ENCODE data around the gene PACRG.

PACRG gene

DNA sequence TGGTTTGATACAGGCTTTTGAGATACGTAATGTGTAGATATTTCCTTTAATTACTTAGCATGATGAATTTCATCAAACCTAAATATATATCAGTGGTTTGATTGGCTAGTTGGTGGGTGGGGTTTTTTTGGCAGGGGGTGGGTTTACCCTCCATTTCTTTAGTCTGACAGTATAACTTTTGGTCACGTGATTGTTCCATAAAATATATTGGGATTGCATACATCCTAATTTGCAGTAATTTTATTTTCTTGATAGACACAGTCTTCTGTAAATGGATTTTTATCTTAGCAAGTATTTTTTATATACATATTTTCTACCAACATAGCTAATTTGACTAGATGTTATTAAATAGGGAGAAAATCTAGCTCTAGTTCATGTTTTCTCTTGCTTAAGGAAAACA lies 509.3 kb downstream of the PACRG start:
- H3K4me3 ChIP-seq (ENCODE audit: low read depth, low read length): no peak overlapping the region
- DNase-seq (ENCODE audit: low read depth): no peak
- TF ChIP-seq, protein P1, sequence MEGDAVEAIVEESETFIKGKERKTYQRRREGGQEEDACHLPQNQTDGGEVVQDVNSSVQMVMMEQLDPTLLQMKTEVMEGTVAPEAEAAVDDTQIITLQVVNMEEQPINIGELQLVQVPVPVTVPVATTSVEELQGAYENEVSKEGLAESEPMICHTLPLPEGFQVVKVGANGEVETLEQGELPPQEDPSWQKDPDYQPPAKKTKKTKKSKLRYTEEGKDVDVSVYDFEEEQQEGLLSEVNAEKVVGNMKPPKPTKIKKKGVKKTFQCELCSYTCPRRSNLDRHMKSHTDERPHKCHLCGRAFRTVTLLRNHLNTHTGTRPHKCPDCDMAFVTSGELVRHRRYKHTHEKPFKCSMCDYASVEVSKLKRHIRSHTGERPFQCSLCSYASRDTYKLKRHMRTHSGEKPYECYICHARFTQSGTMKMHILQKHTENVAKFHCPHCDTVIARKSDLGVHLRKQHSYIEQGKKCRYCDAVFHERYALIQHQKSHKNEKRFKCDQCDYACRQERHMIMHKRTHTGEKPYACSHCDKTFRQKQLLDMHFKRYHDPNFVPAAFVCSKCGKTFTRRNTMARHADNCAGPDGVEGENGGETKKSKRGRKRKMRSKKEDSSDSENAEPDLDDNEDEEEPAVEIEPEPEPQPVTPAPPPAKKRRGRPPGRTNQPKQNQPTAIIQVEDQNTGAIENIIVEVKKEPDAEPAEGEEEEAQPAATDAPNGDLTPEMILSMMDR (IDR thresholded peaks at IDR 0.05; ENCODE audit: low read depth, low read length): no peak
- TF ChIP-seq MYC (IDR thresholded peaks at IDR 0.05; ENCODE audit: low read depth, low read length) (no peak), MAX (IDR thresholded peaks at IDR 0.05; ENCODE audit: low read depth, low read length) (no peak), POLR2A (IDR thresholded peaks at IDR 0.05; ENCODE audit: extremely low read depth, insufficient read length) (no peak)

DNA sequence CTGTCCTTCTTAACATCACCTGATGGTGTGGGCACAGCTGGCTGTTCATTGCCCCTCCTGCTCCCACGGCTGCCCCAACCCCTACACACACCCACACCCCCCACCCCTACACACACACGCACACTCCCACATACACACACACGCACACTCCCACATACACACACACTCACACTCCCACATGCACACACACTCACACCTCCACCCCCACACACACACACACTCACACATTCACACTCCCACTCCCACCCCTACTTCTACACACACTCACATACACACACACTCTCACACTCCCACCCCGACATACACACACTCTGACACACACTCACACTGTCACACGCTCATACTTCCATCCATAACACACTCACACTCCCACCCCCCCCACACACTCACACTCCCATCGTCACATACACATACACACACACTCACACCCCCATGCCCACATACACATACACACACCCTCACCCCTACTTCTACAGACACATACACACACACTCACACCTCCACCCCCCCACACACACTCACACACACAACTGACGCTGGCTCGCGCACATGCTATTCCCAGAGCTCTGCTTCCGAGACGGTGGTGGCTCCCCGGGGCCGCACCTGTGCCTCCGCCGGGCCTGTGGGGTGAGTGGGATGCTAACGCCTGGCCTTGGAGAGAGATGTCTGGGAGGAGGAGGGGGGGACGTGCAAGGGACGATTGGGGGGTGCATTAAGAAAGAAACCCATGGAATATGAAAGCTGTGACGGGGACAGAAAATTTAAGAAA lies 512.0 kb downstream of the PACRG start:
- TF ChIP-seq, protein P1 (IDR thresholded peaks at IDR 0.05; ENCODE audit: low read depth, low read length): no peak
- H3K4me3 ChIP-seq (ENCODE audit: low read depth, low read length): no peak overlapping the region
- DNase-seq (ENCODE audit: low read depth): no peak

GRCh38 chr6:163240556-163240955 lies 512.8 kb downstream of the PACRG start:
- H3K4me3 ChIP-seq (ENCODE audit: low read depth, low read length): no peak overlapping the region
- TF ChIP-seq, protein P1 (IDR thresholded peaks at IDR 0.05; ENCODE audit: low read depth, low read length): no peak
- TF ChIP-seq MAX (IDR thresholded peaks at IDR 0.05; ENCODE audit: low read depth, low read length): no peak
- TF ChIP-seq POLR2A (IDR thresholded peaks at IDR 0.05; ENCODE audit: extremely low read depth, insufficient read length): no peak
- TF ChIP-seq MYC (IDR thresholded peaks at IDR 0.05; ENCODE audit: low read depth, low read length): no peak
- no peak for DNase-seq (ENCODE audit: low read depth)

GRCh38 chr6:163241683-163242082 lies 513.9 kb downstream of the PACRG start:
- H3K4me3 ChIP-seq (ENCODE audit: low read depth, low read length): no peak overlapping the region
- TF ChIP-seq MAX (IDR thresholded peaks at IDR 0.05; ENCODE audit: low read depth, low read length) (no peak), POLR2A (IDR thresholded peaks at IDR 0.05; ENCODE audit: extremely low read depth, insufficient read length) (no peak), MYC (IDR thresholded peaks at IDR 0.05; ENCODE audit: low read depth, low read length) (no peak)
- TF ChIP-seq, protein P1 (IDR thresholded peaks at IDR 0.05; ENCODE audit: low read depth, low read length): no peak
- DNase-seq (ENCODE audit: low read depth): no peak

GRCh38 chr6:163243083-163243482 lies 515.3 kb downstream of the PACRG start:
- no peak for DNase-seq (ENCODE audit: low read depth)
- TF ChIP-seq, protein P1 (IDR thresholded peaks at IDR 0.05; ENCODE audit: low read depth, low read length): no peak
- TF ChIP-seq MAX (IDR thresholded peaks at IDR 0.05; ENCODE audit: low read depth, low read length) (no peak), POLR2A (IDR thresholded peaks at IDR 0.05; ENCODE audit: extremely low read depth, insufficient read length) (no peak), MYC (IDR thresholded peaks at IDR 0.05; ENCODE audit: low read depth, low read length) (no peak)

More at GRCh38 chr6:163243083-163243482, 515.3 kb downstream of the PACRG start:
- H3K4me3 ChIP-seq (ENCODE audit: low read depth, low read length): no peak overlapping the region

All from NB4 (cell line).